ENCODE results near the gene ATP8B3.

Gene ATP8B3

GRCh38 chr19:1814833-1815604 lies 2.9 kb upstream of the ATP8B3 start:
- Histone ChIP-seq H3K27ac (ENCODE audit: extremely low read depth, low read depth, low read length) (no peak overlapping the region), H3K36me3 (ENCODE audit: control insufficient read depth in 2 of 2, insufficient read depth in 1 of 2, low read length in 2 of 2) (peaks cover 0 to 50% of the 10 kb centered on the region in 2 experiments; a peak in 1 of 3 replicates), H3K9me3 (ENCODE audit: control insufficient read depth, insufficient read depth, low read depth, low read length) (no peaks in the 10 kb centered on the region), H3K4me3 (ENCODE audit: low read depth, low read length) (no peak overlapping the region), H3K4me1 (ENCODE audit: control insufficient read depth, insufficient read depth, low read length) (no peaks in the 10 kb centered on the region)
- CTCF ChIA-PET = interaction anchor here (1.4 to 2.7 kb wide), 3 partner anchors 11 to 142 kb away, joined by 6 to 17 read pairs (median 15); no protein-coding TSS in a partner anchor
- POLR2A ChIA-PET = interaction anchor here (1.9 kb wide), 1 partner anchor 11 kb away, joined by 7 read pairs; no protein-coding TSS in a partner anchor
- TF ChIP-seq ZBTB10 (tag by site-specific recombination; IDR thresholded peaks at IDR 0.05) (no peak), ZNF16 (tag by site-specific recombination; IDR thresholded peaks at IDR 0.05; ENCODE audit: low read depth) (no peak), ZNF398 (tag by site-specific recombination; IDR thresholded peaks at IDR 0.05) (no peak), ZNF214 (tag by site-specific recombination; IDR thresholded peaks at IDR 0.05; ENCODE audit: borderline replicate concordance) (no peak), ZNF280C (tag by site-specific recombination; IDR thresholded peaks at IDR 0.05) (no peak), ZNF311 (tag by site-specific recombination; IDR thresholded peaks at IDR 0.05; ENCODE audit: borderline replicate concordance) (no peak), ZNF121 (tag by site-specific recombination; IDR thresholded peaks at IDR 0.05) (no peak), BCL11A (tag by site-specific recombination; IDR thresholded peaks at IDR 0.05; ENCODE audit: low read depth) (0 out of 2 replicates have a peak, but pooled peaks have one; percentile 29), ZBTB7A (tag by site-specific recombination; IDR thresholded peaks at IDR 0.05; ENCODE audit: low read depth) (0 out of 2 replicates have a peak, but pooled peaks have one; percentile 24), MZF1 (tag by site-specific recombination; IDR thresholded peaks at IDR 0.05; ENCODE audit: borderline replicate concordance) (no peak), PRDM6 (tag by site-specific recombination; IDR thresholded peaks at IDR 0.05) (no peak), ZNF626 (tag by site-specific recombination; IDR thresholded peaks at IDR 0.05) (no peak), ZNF561 (tag by site-specific recombination; IDR thresholded peaks at IDR 0.05; ENCODE audit: borderline replicate concordance) (no peak), ZNF791 (tag by site-specific recombination; IDR thresholded peaks at IDR 0.05) (no peak), ZNF776 (tag by site-specific recombination; IDR thresholded peaks at IDR 0.05; ENCODE audit: borderline replicate concordance) (no peak), ZSCAN23 (tag by site-specific recombination; IDR thresholded peaks at IDR 0.05) (no peak), SETDB1 (IDR thresholded peaks at IDR 0.05; ENCODE audit: insufficient read length, low read length) (no peak), ZNF530 (tag by site-specific recombination; IDR thresholded peaks at IDR 0.05; ENCODE audit: low read depth) (no peak)

All from HEK293 (cell line).